Measurements from ENCODE around the gene FRYL. TPM values are rescaled to one million over a fixed set of nuclear protein-coding genes. Genes with fewer than 3 reads are reported as not detected.

FRYL gene
- total RNA-seq, 1 experiment from 2014 or later: 47.7 TPM

- Histone ChIP-seq H2AFZ (ENCODE audit: low read depth, low read length, poor library complexity, severe bottlenecking) (no peak overlapping the region), H3K9ac (ENCODE audit: low read length) (no peak overlapping the region), H3K4me2 (ENCODE audit: low read length) (no peak overlapping the region), H3K4me1 (ENCODE audit: control insufficient read depth in 1 of 2, insufficient read depth in 2 of 2, low read length in 2 of 2) (peaks cover 4 to 16% of the 10 kb centered on the region in 2 experiments; a peak in 3 of 4 replicates), H3K9me2 (ENCODE audit: insufficient read depth) (no peaks in the 10 kb centered on the region), H4K20me1 (ENCODE audit: insufficient read depth) (no peaks in the 10 kb centered on the region), H3K9me3 (ENCODE audit: control insufficient read depth in 1 of 2, insufficient read depth in 1 of 2, low read depth in 1 of 2, low read length in 2 of 2) (no peaks in the 10 kb centered on the region), H3K4me3 (replicated peaks in 1 of 2; ENCODE audit: low read depth in 1 of 2, low read length in 2 of 2) (no peak overlapping the region), H3K27me3 (ENCODE audit: insufficient read depth, low read length) (no peaks in the 10 kb centered on the region), H3K27ac (ENCODE audit: low read depth, low read length) (no peak overlapping the region), H3K79me2 (ENCODE audit: insufficient read depth, low read length) (peaks cover 14% of the 10 kb centered on the region), H3K36me3 (ENCODE audit: control insufficient read depth in 1 of 2, insufficient read depth in 2 of 2, low read length in 2 of 2) (no peaks in the 10 kb centered on the region)
- RAD21 ChIA-PET (ENCODE audit: low non-redundant PET in 1 of 2, low total read pairs in 2 of 2, uncharacterized antibody in 2 of 2, unreplicated experiment in 2 of 2): no interaction called here
- TF ChIP-seq ELF1 (IDR thresholded peaks at IDR 0.05; ENCODE audit: borderline replicate concordance, low read depth) (no peak), ZFX (IDR thresholded peaks at IDR 0.05) (no peak), EZH2phosphoT487 (IDR thresholded peaks at IDR 0.05; ENCODE audit: borderline replicate concordance) (no peak), CBX3 (IDR thresholded peaks at IDR 0.05; ENCODE audit: low read depth) (no peak)
- DNase-seq (ENCODE audit: low read depth, low spot score): no peak
- no peak for ATAC-seq
- CTCF ChIA-PET: no interaction called here
- intact Hi-C loops (cut with micrococcal nuclease): no loop called here
- BruUV-seq (replicated peaks): no TSS peak
- POLR2A ChIA-PET: no interaction called here
Measured at GRCh38 chr4:48668254-48669017, 111.6 kb downstream of the FRYL start.

DNA sequence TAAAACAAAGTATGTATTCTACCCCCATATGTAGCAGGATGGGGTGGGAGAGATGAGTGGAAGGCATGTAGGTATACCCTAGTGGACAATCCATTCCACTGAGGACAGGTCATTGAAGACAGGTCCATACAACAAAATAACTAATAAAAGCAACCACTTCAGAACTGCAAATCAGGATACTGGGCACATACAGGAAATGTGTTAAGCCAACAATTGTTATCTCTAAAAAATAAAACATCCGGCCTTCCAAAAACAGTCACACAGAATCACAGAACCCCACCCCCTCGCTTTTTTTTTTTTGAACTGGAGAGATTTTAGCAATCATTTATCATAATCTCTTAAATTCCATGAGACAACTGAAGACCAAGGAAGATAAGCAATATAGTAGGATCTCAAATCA lies 112.9 kb downstream of the FRYL start:
- Histone ChIP-seq H3K27me3 (ENCODE audit: insufficient read depth, low read length) (no peaks in the 10 kb centered on the region), H3K79me2 (ENCODE audit: insufficient read depth, low read length) (peaks cover 16% of the 10 kb centered on the region), H3K27ac (ENCODE audit: low read depth, low read length) (no peak overlapping the region), H3K9me3 (ENCODE audit: control insufficient read depth in 1 of 2, insufficient read depth in 1 of 2, low read depth in 1 of 2, low read length in 2 of 2) (no peaks in the 10 kb centered on the region), H3K4me3 (replicated peaks in 1 of 2; ENCODE audit: low read depth in 1 of 2, low read length in 2 of 2) (no peak overlapping the region), H3K9ac (ENCODE audit: low read length) (no peak overlapping the region), H3K4me1 (ENCODE audit: control insufficient read depth in 1 of 2, insufficient read depth in 2 of 2, low read length in 2 of 2) (peaks cover 4 to 16% of the 10 kb centered on the region in 2 experiments; a peak in 3 of 4 replicates), H2AFZ (ENCODE audit: low read depth, low read length, poor library complexity, severe bottlenecking) (no peak overlapping the region), H3K9me2 (ENCODE audit: insufficient read depth) (no peaks in the 10 kb centered on the region), H3K36me3 (ENCODE audit: control insufficient read depth in 1 of 2, insufficient read depth in 2 of 2, low read length in 2 of 2) (no peaks in the 10 kb centered on the region), H3K4me2 (ENCODE audit: low read length) (no peak overlapping the region), H4K20me1 (ENCODE audit: insufficient read depth) (no peaks in the 10 kb centered on the region)
- ChIA-PET CTCF (no interaction called here), POLR2A (no interaction called here), RAD21 (ENCODE audit: low non-redundant PET in 1 of 2, low total read pairs in 2 of 2, uncharacterized antibody in 2 of 2, unreplicated experiment in 2 of 2) (no interaction called here)
- ATAC-seq: no peak
- intact Hi-C loops (cut with micrococcal nuclease): no loop called here
- no TSS peak for BruUV-seq (replicated peaks)
- no peak for DNase-seq (ENCODE audit: low read depth, low spot score)
- TF ChIP-seq POLR2A (IDR thresholded peaks at IDR 0.05; ENCODE audit: borderline replicate concordance, extremely low read depth, insufficient read depth, insufficient read length) (no peak), SP1 (IDR thresholded peaks at IDR 0.05; ENCODE audit: low read depth) (no peak), SIN3A (IDR thresholded peaks at IDR 0.05; ENCODE audit: low read depth) (no peak), RAD21 (IDR thresholded peaks at IDR 0.05; ENCODE audit: low read depth) (no peak), CEBPB (IDR thresholded peaks at IDR 0.05; ENCODE audit: low read depth) (no peak), ZNF274 (IDR thresholded peaks at IDR 0.05; ENCODE audit: low read depth, low read length) (no peak)

Data from HCT116 (cell line).